Neuronal stem cell (in vitro differentiated cells): Measurements from ENCODE around the gene DTNB.

Source experiments
- DNase-seq: peaks from one replicate; pipeline ENCODE4 v3.0.0-alpha.2; 2013; ENCODE audit warnings: low spot score
- H2AFZ ChIP-seq: one replicate; pipeline ENCODE4 v1.6.1; 2013; ENCODE audit warnings: mild to moderate bottlenecking, low read length, inconsistent platforms
- H2AK5ac ChIP-seq: 2 replicates; pipeline ENCODE4 v1.6.1; 2013; ENCODE audit warnings: low read depth, mild to moderate bottlenecking, inconsistent platforms, low read length, moderate library complexity, mixed read lengths
- H2BK120ac ChIP-seq: 2 replicates; pipeline ENCODE4 v1.6.1; 2013; ENCODE audit warnings: low read depth, mild to moderate bottlenecking, inconsistent platforms, low read length, moderate library complexity, mixed read lengths
- H2BK12ac ChIP-seq: one replicate; pipeline ENCODE4 v1.6.1; 2013; ENCODE audit warnings: low read length, inconsistent platforms
- H2BK15ac ChIP-seq: 2 replicates; pipeline ENCODE4 v1.6.1; 2013; ENCODE audit warnings: mild to moderate bottlenecking, low read length, inconsistent platforms, mixed read lengths
- H2BK5ac ChIP-seq: one replicate; pipeline ENCODE4 v1.6.1; 2013; ENCODE audit warnings: inconsistent platforms, mild to moderate bottlenecking, low read length, moderate library complexity
- H3K14ac ChIP-seq: one replicate; pipeline ENCODE4 v1.6.1; 2013; ENCODE audit warnings: low read length, inconsistent platforms
- H3K18ac ChIP-seq: 2 replicates; pipeline ENCODE4 v1.6.1; 2013; ENCODE audit warnings: low read length, inconsistent platforms
- H3K23ac ChIP-seq: 2 replicates; pipeline ENCODE4 v1.6.1; 2013; ENCODE audit warnings: low read depth, mild to moderate bottlenecking, mixed read lengths, low read length, inconsistent platforms; ENCODE audit not compliant: poor library complexity
- H3K27ac ChIP-seq: replicated peaks from 3 replicates; pipeline ENCODE4 v1.5.1; 2013; ENCODE audit warnings: low read length, inconsistent platforms
- H3K27me3 ChIP-seq, 3 experiments: 2 replicates each; pipeline ENCODE4 v1.6.1; 2013; ENCODE audit warnings: low read length in 3 of 3, mild to moderate bottlenecking in 2 of 3, inconsistent platforms in 1 of 3, low read depth in 1 of 3, mixed read lengths in 1 of 3, moderate library complexity in 1 of 3; ENCODE audit not compliant: control insufficient read depth in 3 of 3, insufficient read depth in 3 of 3
- H3K36me3 ChIP-seq, 2 donors: replicated peaks in 1 of 2; 2 replicates each; pipeline ENCODE4 v1.6.1; 2013; ENCODE audit warnings: low read length in 2 of 2; ENCODE audit not compliant: control insufficient read depth in 2 of 2, insufficient read depth in 2 of 2
- H3K4ac ChIP-seq: 2 replicates; pipeline ENCODE4 v1.6.1; 2013; ENCODE audit warnings: inconsistent platforms, mild to moderate bottlenecking, low read length, moderate library complexity
- H3K4me1 ChIP-seq, 2 donors: 1 replicate in 1 of 2; 2 replicates in 1 of 2; pipeline ENCODE4 v1.6.1; 2013; ENCODE audit warnings: low read length in 2 of 2, low read depth in 1 of 2; ENCODE audit not compliant: control insufficient read depth in 2 of 2, insufficient read depth in 1 of 2
- H3K4me2 ChIP-seq: one replicate; pipeline ENCODE4 v1.6.1; 2013; ENCODE audit warnings: mild to moderate bottlenecking, low read length, inconsistent platforms; ENCODE audit not compliant: insufficient read depth, poor library complexity, severe bottlenecking
- H3K4me3 ChIP-seq, 2 donors: 2 replicates each; pipeline ENCODE4 v1.5.1; 2013; ENCODE audit warnings: low read length in 2 of 2, mild to moderate bottlenecking in 2 of 2, inconsistent platforms in 1 of 2, moderate library complexity in 1 of 2
- H3K79me1 ChIP-seq: one replicate; pipeline ENCODE4 v1.6.1; 2013; ENCODE audit warnings: low read depth, mild to moderate bottlenecking, inconsistent platforms, low read length, moderate library complexity
- H3K9ac ChIP-seq: one replicate; pipeline ENCODE4 v1.6.1; 2013; ENCODE audit warnings: mild to moderate bottlenecking, low read depth, low read length, inconsistent platforms; ENCODE audit not compliant: poor library complexity
- H3K9me3 ChIP-seq, 2 donors: replicated peaks in 1 of 2; 2 replicates each; pipeline versions ENCODE3 to v1.6.1; 2013; ENCODE audit warnings: low read length in 2 of 2, mild to moderate bottlenecking in 2 of 2, inconsistent platforms in 1 of 2, low read depth in 1 of 2, mixed read lengths in 1 of 2, moderate library complexity in 1 of 2; ENCODE audit not compliant: control insufficient read depth in 2 of 2, insufficient read depth in 1 of 2
- H4K8ac ChIP-seq: one replicate; pipeline ENCODE4 v1.6.1; 2013; ENCODE audit warnings: low read depth, mild to moderate bottlenecking, inconsistent platforms, low read length, moderate library complexity
- H4K91ac ChIP-seq: one replicate; pipeline ENCODE4 v1.6.1; 2013; ENCODE audit warnings: low read length, low read depth, mild to moderate bottlenecking, inconsistent platforms; ENCODE audit not compliant: poor library complexity
- WGBS, 2 donors: extraction: QIAGEN DNeasy Blood & Tissue Kit; methylation state at CpG; one replicate each; pipeline ENCODE4 v1.1.7; 2013; ENCODE audit warnings: missing lambda C conversion rate in 2 of 2, mixed read lengths in 1 of 2; ENCODE audit not compliant: insufficient read length in 2 of 2, insufficient replicate concordance in 1 of 2; ENCODE audit errors: extremely low coverage in 2 of 2; 5-methylcytosine and 5-hydroxymethylcytosine counted together

Gene DTNB

DNA sequence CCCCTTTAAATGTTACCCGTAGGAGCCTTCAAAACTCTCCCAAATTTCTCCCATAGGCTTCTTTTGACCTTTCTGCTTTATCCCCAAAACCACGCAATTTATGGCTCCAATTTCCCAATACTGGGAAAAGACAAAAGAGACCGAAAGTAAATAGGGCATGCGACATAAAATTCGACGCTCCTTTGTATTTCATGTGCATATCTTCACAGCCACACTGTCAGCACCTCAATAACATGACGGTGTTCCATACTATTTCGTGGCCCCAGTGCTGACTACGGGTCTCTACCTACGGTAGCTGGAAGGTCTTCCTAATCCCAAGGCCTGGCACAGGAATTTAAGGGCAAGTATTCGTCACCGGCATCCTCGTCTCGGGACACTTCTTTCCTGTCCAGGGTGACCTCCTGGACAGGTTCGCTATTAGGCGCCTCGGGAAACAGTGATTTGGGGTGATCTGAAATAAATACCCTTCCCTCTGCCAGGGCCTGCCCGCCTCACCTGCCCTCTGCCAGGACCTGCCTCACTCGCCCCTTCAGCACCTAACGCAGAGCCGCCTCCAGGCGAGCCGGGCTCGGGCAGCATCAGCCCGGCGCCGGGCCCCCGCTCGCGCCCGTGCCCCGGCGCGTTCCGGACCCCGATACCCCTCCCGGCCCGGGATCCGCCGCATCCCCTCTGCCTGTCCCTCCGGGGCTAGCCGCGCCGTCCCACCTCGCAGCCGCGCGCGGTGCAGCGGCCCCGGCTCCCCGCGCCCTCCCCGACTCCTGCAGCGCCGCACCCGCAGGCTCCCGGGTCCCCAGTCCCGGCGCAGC lies 680 bp downstream of the DTNB start:
- Histone ChIP-seq H2AK5ac (peak overlapping the region; percentile 65), H3K27me3 (peaks cover 0 to 9% (median 5%) of the 10 kb centered on the region in 3 experiments)
- WGBS, 2 donors = no CpG with 5 or more reads among the region's 60 CpGs

DNA sequence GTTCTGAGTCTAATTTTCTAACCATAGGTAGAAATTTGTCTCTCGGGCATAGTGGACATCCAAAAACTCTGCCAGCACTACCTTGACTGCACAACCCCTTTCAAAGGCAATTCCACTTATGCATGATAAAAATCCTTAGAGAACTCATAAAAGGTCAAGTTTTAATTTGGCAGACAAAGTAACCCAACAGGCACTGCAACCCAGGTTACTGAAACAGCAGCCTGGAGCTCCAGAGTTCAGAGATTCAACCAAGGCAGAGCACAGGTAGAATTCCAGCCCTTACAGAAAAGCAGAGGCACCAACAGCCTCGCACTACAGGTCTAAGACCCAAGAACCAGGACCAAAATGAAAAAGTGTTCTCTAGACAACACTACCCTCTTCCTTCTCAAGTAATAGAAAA lies 1.8 kb downstream of the DTNB start:
- H2BK12ac ChIP-seq = no peak overlapping the region
- H3K36me3 ChIP-seq = no peaks in the 10 kb centered on the region
- no peak overlapping the region for H4K8ac ChIP-seq
- H4K91ac ChIP-seq = no peak overlapping the region
- DNase-seq = no peak
- no peak overlapping the region for H3K18ac ChIP-seq
- no peak overlapping the region for H3K9ac ChIP-seq
- H3K4me2 ChIP-seq = no peak overlapping the region
- WGBS, 2 donors = no CpG with 5 or more reads among the region's 2 CpGs
- no peaks in the 10 kb centered on the region for H3K79me1 ChIP-seq
- H3K23ac ChIP-seq = no peak overlapping the region
- no peak overlapping the region for H3K4ac ChIP-seq
- no peak overlapping the region for H2AFZ ChIP-seq
- H3K4me3 ChIP-seq = peak overlapping the region in 1 of 2 donors; percentile 63
- no peak overlapping the region for H3K27ac ChIP-seq
- peaks cover 0 to 4% of the 10 kb centered on the region in 2 donors for H3K4me1 ChIP-seq
- H2BK15ac ChIP-seq = no peak overlapping the region
- peaks cover 0 to 9% (median 5%) of the 10 kb centered on the region in 3 experiments for H3K27me3 ChIP-seq
- no peak overlapping the region for H2BK5ac ChIP-seq
- H3K9me3 ChIP-seq = no peaks in the 10 kb centered on the region
- H2BK120ac ChIP-seq = no peak overlapping the region
- no peak overlapping the region for H3K14ac ChIP-seq
- H2AK5ac ChIP-seq = no peak overlapping the region

More for the DNA sequence above, 680 bp downstream of the DTNB start:
- H3K36me3 ChIP-seq = no peaks in the 10 kb centered on the region
- peak overlapping the region; percentile 95 for H3K23ac ChIP-seq
- peak overlapping the region; percentile 72 for H3K14ac ChIP-seq
- no peak overlapping the region for H3K4ac ChIP-seq
- peak overlapping the region; percentile 82 for H3K27ac ChIP-seq
- H3K18ac ChIP-seq = peak overlapping the region; percentile 98
- peak overlapping the region; percentile 57 for H2BK5ac ChIP-seq
- H2AFZ ChIP-seq = peak overlapping the region; percentile 98
- H3K4me1 ChIP-seq = peaks cover 0 to 4% of the 10 kb centered on the region in 2 donors
- peak overlapping the region; percentile 92 for H3K9ac ChIP-seq
- no peak overlapping the region for H2BK12ac ChIP-seq
- peak overlapping the region; percentile 63 to 92 for H3K4me3 ChIP-seq
- H3K79me1 ChIP-seq = no peaks in the 10 kb centered on the region
- no peak overlapping the region for H4K91ac ChIP-seq
- no peak overlapping the region for H4K8ac ChIP-seq
- peak overlapping the region; percentile 74 for H3K4me2 ChIP-seq
- no peak overlapping the region for H2BK120ac ChIP-seq
- no peaks in the 10 kb centered on the region for H3K9me3 ChIP-seq
- peak overlapping the region; percentile 59 for H2BK15ac ChIP-seq
- peak; percentile 48 for DNase-seq

DNA sequence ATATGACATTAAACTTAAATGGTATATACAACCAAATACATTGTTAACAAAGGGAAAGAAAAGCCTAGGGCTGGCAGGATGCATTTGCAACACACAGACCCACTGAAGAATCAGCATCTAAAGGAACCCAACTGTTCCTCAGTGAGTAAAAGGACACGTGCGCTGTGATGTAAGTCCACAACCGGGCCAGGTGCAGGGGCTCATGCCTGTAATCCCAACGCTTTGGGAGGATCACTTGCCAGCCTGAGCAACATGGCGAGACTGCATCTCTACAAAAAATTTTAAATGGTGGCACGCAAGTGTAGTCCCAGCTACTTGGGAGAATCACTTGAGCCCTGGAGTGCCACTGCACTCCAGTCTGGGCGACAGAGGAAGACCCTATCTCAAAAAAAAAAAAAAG lies 3.9 kb downstream of the DTNB start:
- Histone ChIP-seq H3K36me3 (no peaks in the 10 kb centered on the region), H3K4me1 (peaks cover 0 to 4% of the 10 kb centered on the region in 2 donors), H3K4me2 (no peak overlapping the region), H3K9me3 (no peaks in the 10 kb centered on the region), H2BK5ac (no peak overlapping the region), H3K4me3 (no peak overlapping the region), H3K27me3 (peaks cover 0 to 8% (median 0%) of the 10 kb centered on the region in 3 experiments), H4K8ac (no peak overlapping the region), H2AFZ (no peak overlapping the region), H3K9ac (no peak overlapping the region), H2BK120ac (no peak overlapping the region), H3K79me1 (no peaks in the 10 kb centered on the region), H4K91ac (no peak overlapping the region), H3K14ac (no peak overlapping the region), H2BK12ac (no peak overlapping the region), H3K4ac (no peak overlapping the region), H2AK5ac (no peak overlapping the region), H3K27ac (no peak overlapping the region), H2BK15ac (no peak overlapping the region), H3K23ac (no peak overlapping the region), H3K18ac (no peak overlapping the region)
- DNase-seq = no peak
- no CpG with 5 or more reads among the region's 7 CpGs for WGBS, 2 donors

DNA sequence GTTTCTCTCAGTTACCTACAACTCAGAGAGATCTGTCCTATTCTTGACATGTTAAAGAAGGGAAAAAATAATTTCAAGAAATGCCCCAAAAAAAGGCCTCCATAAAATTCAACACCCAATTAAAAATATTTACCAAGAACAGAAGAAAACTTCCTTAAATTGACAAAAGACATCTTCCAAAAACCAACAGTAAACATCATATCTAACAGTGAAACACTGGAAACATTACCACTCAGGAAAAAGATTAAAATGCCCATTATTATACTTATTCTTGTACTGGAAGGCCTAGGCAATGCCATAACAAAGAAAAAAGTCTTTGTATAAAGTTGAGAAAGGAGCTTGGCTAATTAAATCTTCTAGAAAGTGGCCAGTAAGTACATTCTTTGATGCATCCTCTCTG lies 7.2 kb downstream of the DTNB start:
- Histone ChIP-seq H2AFZ (no peak overlapping the region), H2BK15ac (no peak overlapping the region), H3K18ac (no peak overlapping the region), H3K4me2 (no peak overlapping the region), H3K4ac (no peak overlapping the region), H4K91ac (no peak overlapping the region), H3K27me3 (no peaks in the 10 kb centered on the region), H4K8ac (no peak overlapping the region), H3K4me1 (peaks cover 0 to 3% of the 10 kb centered on the region in 2 donors), H3K27ac (no peak overlapping the region), H2BK5ac (no peak overlapping the region), H3K36me3 (no peaks in the 10 kb centered on the region), H3K14ac (no peak overlapping the region), H3K23ac (no peak overlapping the region), H2BK12ac (no peak overlapping the region), H3K9ac (no peak overlapping the region), H2BK120ac (no peak overlapping the region), H3K9me3 (no peaks in the 10 kb centered on the region), H3K4me3 (no peak overlapping the region), H2AK5ac (no peak overlapping the region), H3K79me1 (no peaks in the 10 kb centered on the region)
- DNase-seq = no peak
